Activated CD4-positive, alpha-beta T cell treated with anti-CD3 and anti-CD28 coated beads, Interleukin-2, Interleukin-4, amounts not matched to agents 100 ng/mL and 50 ng/mL, durations not matched to agents 16 hours and 8 hours (primary cell): ENCODE results near the gene SAYSD1.

Experiments used
- DNase-seq: peaks from one replicate; pipeline ENCODE4 v3.0.0-alpha.2; 2020; ENCODE audit warnings: low spot score

Gene SAYSD1

DNA sequence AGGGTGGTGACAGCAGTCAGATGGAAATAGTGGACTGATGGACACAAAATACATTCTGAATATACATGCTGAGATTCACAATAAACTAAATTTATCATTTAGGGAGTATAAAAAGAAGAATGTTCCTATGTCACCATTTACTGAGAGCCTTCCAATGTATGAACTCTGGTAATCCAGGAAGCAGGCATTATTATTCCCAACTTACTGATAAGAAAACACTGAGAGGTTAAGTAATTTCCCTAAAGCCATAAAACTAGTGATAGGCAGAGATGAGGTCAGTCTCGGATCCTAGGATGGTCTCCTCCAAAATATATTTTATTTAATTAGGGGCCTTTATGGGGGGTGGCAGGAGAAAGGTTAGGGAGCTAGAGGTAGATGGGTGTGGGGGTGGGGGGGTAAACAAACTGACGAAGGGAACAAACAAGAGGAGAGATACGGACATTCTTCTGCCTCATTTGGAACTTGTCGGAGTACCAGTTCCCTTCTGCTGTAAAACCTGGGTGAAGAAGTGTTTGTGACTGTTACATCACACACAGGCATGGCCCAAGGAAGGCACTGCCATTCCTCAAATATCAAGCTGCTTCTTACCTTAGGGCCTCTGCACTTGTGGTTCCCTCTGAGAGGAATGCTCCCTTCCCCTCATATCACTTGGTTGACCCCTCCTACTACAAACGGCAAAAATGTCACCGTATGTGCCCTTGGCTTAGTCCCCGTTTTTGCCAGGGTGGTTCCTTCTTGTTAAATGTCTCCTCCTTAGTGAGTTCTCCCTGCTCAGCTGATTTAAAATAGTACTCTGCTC lies 6.7 kb downstream of the SAYSD1 start:
- DNase-seq: no peak

DNA sequence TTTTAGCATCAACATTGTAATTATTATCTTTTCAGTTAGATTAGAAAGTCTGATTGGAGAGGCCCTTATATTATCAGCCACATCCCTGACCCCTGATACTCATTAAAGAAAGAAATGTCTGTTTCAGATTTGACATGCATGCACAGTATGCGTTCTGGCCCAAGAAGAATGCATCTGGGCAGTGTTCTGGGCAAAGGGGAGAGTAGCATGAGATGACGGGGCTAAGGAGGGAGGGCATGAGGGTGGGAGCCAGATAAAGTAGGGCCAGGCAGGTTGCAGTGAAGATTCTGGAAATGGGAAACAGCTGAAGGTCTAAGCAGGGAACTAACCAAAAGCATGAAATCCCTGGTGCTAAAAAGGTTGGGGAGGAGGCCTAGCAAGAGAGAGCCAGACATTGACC lies 7.3 kb downstream of the SAYSD1 start:
- DNase-seq: no peak

DNA sequence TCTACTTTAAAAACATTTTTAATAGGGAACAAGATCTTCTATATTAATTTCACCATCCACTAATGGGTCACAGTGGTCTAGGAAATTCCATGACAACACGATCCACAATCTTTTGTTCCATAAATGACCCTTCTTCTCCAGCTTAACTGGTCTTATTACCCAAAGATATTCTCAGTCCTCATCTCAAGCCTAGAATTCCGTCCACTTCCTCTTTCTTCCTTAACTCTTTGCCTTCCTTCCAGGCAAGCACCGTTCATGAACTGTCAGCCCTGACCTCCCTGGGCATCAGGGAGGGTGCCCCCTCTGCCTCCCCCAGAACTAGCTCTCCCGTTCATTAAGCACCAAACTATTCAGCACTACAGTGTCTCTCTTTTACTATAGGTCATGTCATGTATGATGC lies 8.0 kb downstream of the SAYSD1 start:
- DNase-seq: no peak

DNA sequence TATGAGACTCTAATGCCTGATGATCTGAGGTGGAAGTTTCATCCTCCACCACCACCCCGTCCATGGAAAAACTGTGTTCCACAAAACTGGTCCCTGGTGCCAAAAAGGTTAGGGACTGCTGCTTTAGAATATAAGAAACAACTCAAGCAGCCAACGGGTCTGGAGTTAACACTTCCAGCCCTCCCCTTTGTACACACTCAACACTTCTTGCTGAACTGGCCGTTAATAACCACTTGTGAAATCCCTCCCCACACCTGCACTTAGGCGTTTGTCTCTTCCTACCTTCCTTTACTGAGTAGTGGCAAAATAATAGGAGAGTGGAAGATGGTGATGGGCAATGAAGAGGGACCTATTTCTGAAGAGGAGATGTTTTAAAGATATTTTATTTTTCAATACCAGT lies 10.5 kb downstream of the SAYSD1 start:
- DNase-seq: no peak

DNA sequence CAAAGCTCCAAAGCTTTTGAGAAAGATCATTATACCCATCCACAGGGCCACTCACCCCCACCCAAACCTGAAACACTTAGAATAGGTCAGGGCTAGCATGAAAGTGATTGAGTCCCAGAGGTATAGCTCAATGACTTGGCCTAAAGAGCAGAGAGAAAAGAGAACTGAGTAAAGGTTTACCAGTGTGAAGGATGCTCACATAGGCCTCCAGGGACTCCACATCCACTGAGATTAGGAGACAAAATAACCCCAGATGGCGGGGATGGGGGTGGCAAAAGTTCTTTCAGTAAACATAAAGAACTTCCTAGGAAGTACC lies 12.2 kb downstream of the SAYSD1 start:
- DNase-seq: no peak

DNA sequence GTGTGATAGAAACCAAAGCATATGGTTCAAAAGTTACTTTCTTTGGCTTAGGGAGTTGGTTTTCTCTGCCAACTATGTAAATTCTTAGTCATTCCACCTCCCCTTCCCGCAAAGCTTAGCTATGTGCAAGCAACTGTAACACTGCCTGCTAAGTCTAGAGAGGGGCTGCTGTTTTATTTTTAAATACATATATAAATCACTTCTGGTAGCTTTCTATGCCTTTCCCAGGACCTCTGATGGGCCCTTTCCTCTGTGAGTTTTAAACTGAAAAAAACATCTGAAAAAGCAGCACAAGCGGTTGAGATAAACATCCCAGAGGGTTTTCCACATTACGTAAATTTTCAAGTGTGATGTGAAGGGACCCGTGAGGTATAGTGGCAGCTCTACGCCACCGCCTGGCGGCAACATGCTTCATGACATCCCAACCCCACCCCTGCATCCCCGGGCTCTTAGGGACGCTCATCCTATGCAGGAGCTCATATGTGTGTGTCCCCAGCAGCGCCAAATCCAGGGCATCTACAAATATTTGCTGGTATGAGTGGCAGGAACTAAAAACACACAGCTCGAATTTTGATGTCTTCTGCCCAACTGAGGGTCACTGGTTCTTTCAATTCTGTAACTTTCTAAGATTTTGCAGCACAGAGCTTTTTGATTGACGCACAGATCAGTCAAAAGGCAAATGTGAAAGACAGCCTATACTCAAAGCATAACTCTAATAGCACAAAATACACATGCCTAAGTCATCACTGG lies 12.7 kb downstream of the SAYSD1 start:
- DNase-seq: no peak

- no peak for DNase-seq
Observed at GRCh38 chr6:39100358-39100757, 14.6 kb downstream of the SAYSD1 start.

- DNase-seq: no peak
Observed at GRCh38 chr6:39095578-39095977, 19.4 kb downstream of the SAYSD1 start.

DNA sequence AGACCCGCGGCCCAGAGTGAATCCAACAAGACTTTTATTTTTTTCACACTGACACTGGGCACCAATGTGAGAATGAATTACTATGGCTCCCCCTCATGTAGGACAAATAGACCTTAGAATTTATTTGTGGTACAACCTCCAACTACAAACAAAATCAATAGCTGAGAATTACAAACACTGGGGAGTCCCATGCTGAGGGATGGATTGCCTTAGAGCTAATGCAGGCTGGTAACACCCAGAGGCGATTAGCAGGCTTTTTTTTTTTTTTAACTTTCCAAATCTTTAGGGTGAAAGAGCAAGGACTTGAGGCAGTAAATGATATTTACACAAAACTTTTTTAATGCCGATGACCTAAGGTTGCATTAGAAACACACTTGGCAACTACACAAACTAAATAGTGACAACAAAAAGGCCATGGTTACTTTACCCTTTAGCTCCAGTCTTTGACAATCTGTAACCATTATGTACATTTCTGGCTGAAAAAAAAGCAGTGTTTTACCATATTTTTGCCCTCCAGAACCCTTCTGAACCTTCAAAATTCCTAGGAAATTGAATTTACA lies 21.8 kb downstream of the SAYSD1 start:
- DNase-seq: no peak

DNA sequence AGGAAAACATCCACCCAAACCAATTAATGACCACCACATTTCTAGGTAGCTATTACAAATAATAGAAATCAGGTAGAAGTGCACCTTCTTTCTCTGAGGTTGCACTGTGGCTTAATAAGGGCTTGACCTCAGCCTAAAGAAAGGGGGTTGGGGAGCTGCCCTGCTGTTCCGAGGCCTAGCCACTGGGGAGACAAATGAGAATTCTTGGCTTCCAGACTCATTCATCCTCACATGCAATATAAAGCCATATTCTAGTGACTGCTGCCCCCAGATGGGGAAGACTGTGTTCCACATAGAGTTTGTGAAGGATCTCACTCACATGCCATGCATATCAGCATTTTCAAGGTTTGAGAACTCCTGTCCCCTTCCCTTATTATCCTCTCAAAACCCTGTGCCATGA lies 22.9 kb downstream of the SAYSD1 start:
- DNase-seq: no peak

- DNase-seq: no peak
Observed at GRCh38 chr6:39091220-39091619, 23.8 kb downstream of the SAYSD1 start.

DNA sequence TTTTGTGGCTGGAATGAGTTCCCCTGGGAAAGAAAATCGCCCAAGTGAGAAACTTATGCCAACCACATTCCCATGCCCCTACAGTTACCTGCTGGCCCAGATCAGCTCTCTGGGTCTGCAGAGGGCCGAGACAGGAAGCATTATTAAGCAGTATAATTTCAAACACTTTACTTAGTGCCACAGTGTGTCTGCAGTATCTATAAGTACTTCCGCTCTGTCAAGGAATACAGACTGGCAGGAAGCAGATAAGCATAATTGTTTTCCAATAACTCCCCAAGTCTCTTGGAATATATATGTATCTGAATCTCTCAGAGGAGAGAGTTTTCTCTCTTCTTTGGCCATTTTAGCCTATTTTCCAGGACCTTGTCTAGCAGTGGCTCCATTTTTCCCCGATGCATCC lies 24.9 kb downstream of the SAYSD1 start:
- DNase-seq: no peak

GRCh38 chr6:39088331-39088730 lies 26.7 kb downstream of the SAYSD1 start:
- no peak for DNase-seq

DNA sequence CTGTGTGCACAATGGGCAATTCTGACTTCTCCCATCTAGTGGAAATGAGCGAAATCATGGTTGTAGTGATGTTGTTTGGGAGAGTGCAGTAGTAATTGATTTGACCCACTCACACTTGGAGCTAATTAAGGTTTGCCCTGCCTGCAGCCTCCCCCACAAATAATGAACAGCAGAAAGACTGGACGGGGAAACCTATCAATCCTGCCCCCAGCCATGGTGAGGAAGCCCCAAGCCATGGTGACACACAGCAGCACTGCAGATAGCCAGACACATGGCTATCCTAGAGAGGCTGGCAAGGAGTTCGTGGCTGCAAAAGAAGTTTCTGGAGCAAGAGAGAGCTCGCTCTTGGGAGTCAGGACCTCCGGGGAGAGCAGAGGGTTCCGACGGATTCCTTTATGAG lies 27.8 kb downstream of the SAYSD1 start:
- no peak for DNase-seq

GRCh38 chr6:39086711-39087110 lies 28.3 kb downstream of the SAYSD1 start:
- DNase-seq: no peak

- peak; percentile 55 for DNase-seq
Observed at GRCh38 chr6:39086294-39086693, 28.7 kb downstream of the SAYSD1 start.

GRCh38 chr6:39085129-39085797 lies 29.7 kb downstream of the SAYSD1 start:
- DNase-seq: no peak

DNA sequence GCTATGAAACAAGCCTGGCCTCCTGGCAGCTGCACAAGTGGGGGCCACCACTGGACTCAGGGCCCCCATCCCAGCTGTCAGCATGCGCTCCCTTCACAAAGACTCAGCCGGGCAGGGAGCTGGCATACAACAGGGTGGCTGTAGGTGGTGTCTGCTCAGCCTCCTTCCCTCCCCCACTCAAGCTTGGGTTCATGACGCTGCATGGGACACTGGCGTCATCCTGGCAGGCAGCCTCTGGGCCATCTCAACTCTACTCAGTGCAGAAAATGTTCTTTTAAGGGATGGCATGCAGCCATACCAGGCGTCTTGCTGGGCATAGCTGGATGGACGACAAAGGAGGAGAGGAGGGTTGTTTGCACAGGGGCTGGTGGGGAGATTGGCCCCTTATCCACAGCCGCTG lies 30.5 kb downstream of the SAYSD1 start:
- no peak for DNase-seq

DNA sequence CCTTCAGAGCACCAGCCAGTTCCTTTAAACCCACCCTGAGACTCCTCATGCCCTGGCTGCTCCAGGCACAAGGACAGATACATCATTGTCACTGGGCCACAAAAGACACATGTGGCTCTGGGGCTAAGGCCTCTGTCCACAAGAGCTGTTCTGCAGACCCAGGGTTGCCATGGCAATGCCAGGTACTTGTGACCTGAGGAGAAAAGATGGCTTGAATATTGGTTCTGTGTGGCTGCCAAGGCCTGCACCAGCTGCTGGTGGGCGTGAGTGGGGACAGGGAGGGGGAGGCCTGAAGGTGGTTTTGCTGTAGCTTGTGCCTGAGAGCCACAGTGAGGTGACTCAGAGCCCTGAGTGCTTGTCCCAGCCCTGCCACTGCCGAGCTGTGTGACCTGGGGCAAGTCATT lies 31.8 kb downstream of the SAYSD1 start:
- no peak for DNase-seq

GRCh38 chr6:39082310-39082709 lies 32.7 kb downstream of the SAYSD1 start:
- DNase-seq: no peak

DNA sequence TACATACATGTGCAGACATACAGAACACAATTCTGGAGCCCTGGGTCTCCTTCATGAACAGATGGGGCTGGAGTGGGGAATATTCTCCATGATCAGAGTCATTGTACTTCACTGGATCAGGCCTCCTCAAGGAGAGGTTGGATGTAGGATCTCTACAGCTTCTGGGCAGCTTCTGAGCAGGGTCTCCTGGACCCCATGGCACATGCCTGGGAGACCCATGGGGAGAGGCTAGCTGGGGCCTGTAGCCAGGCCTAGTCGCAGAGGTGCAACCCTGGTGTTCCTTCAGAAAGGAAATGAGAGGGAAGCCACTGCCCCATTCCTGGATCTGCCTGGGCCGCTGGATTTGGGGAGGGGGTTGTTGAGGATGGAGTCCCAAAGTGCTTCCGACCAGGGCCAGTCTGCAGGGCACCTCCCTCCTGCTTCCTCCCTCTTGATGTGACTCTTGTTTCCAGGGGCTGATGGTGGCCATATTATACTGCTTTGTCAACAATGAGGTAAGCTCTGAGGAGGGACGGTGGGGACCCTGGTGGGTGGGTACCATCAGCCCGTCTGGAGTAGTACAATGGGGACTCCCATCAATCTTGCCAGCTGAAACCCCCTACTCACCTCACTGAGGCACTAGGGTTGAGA lies 34.6 kb downstream of the SAYSD1 start:
- DNase-seq: no peak
